GM08714 (cell line): ENCODE results near the gene RGS7.

Experiments used
- H3K4me3 ChIP-seq: fragments of 200-500 bp; sonication (Bioruptor generic); 2 replicates; pipeline ENCODE4 v1.5.1; 2014; ENCODE audit warnings: mild to moderate bottlenecking, low read length, inconsistent platforms
- ZNF274 ChIP-seq: IDR thresholded peaks from 2 replicates; pipeline ENCODE4 v1.6.1; 2012; ENCODE audit warnings: mild to moderate bottlenecking, low read depth, low read length

Gene RGS7

DNA sequence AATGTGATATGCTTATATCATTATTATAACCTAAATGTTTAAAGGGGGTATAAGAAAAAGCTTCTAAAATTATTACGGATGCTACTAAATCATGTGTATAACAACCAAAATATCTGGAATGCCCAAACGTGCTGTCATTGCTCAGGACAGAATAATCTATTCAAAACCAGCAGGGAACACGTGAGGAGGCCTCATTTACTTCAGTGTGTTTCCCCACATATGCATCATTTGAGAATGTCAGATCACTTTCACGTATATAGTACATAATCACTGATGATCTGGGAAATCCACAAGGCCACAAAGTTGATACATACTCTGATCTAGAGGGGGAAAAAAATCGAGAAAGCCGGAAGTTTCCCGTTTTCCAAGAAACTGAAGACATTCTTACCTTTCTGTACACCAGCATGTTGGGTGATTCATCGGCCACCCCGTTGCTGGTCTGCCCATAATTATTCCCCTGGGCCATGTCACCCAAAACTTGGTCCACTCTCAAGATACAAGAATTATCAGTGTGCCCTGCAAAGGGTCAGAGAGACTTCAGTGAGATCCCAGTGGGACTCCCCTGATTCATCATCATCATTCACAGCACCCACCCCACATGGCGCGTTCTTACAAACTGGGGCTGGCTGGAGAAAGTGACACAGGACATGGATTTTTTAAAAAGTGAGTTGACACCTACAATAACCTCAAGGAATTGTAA lies 1.5 kb downstream of the RGS7 start:
- no peak for TF ChIP-seq ZNF274
- H3K4me3 ChIP-seq, result no peak overlapping the region

DNA sequence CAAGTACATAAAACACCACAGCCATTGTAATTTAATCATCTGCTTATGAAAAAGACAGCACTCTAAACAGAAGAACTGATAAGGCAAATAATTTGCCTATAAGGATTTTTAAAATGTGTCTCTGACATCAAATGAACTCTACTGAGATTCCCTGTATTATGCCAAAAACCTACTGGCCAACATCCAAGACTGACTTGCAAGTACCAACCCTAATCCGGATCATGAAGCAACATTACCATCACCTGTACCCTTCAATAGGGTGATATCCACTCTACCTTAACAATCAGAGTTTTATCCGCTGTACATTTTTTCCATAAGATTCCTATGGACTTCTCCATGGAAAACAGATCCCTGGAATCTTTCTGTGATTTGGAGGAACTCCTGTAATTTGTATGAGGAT lies 4.6 kb downstream of the RGS7 start:
- no peak for TF ChIP-seq ZNF274
- H3K4me3 ChIP-seq, result no peak overlapping the region

DNA sequence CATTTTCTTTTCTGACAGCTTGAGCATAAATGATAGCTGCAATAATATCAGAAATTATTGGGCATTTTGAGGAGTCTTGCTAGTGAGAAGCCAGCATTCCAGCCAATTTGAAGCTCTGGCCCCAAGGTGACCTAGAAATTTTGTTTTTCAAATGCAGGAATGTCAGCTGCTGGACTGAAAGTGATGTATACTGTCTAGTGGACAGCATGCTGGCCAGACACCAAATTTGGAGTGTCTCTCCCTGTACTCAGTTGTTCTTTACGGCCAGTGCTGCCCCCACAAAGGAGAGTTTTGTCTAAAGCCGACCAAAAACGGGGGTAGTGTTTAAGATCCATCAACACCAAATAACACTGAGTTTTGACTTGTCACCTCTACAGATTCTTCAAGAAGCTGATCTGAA lies 5.2 kb downstream of the RGS7 start:
- no peak for TF ChIP-seq ZNF274
- no peak overlapping the region for H3K4me3 ChIP-seq

DNA sequence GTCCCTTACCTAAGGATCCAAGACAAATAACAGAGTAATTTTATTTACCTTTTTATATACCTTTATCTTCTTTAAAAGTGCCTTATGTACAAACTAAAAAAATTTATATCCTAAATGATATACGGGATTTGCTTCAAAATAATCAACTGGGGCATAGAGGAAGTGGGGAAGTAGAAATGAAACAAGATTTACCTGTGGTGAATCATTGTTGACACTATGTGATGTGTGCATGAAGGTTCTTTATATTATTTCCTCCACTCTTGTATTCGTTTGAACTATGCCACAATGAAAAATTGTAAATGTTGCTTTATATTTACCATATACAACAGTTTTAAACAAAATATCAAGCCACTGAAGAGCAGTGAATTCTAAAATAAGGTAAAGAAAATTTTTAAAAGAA lies 13.0 kb downstream of the RGS7 start:
- H3K4me3 ChIP-seq, result no peak overlapping the region
- TF ChIP-seq ZNF274, result no peak

DNA sequence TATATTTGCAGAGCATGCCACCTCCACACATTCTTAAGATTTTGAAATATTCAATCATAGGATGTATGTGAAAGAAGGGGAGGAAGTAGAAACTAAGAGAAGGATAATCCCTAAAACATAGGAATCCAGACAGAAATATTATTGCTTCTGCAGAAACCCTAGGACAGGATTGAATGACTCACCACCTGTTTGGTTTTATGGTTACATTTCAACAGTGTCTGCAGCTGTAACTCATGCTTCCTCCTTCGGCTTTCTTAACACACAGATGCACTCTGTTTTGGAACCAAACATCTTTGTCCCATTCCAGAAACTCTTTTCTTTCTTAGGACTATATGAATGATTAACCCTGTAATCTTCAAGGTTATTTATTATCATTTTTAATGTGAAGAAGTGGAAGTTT lies 20.7 kb downstream of the RGS7 start:
- no peak overlapping the region for H3K4me3 ChIP-seq
- TF ChIP-seq ZNF274, result no peak

DNA sequence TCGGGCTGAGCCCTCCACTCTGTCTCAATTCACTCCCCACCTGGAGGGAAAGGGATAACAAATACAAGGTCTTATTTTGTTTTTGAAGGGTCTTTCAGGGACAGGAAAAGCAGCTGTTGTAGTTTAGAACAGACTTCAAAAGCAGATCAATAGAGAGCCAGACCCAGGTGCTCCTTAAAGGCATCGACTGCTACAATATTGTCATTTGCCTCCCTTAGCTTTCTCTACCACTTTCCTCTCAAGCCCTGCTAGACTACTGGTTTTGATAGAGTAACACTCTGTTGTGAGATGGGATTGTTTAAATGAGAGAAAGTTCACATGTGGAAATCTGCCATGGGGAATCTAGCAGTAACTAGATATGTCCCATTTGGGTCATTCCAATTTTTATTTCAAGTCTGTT lies 24.0 kb downstream of the RGS7 start:
- no peak for TF ChIP-seq ZNF274
- no peak overlapping the region for H3K4me3 ChIP-seq

DNA sequence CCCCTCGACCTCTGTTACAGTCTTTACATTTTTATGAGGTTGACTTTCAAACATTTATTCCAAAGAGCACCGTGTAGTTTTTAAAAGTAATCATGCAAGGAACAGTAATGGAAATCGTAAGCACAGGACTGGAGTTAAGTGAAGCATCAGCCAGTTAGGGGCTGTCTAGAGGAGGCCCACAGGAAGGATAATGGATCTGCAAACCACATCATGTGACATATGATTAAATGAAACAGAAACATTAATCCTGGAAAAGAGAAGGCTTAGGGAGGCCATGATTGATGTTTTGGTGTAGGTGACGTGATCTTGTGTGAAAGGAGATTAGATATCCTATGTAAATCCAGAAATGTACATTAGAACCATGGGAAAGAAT lies 25.0 kb downstream of the RGS7 start:
- no peak for TF ChIP-seq ZNF274
- H3K4me3 ChIP-seq, result no peak overlapping the region

DNA sequence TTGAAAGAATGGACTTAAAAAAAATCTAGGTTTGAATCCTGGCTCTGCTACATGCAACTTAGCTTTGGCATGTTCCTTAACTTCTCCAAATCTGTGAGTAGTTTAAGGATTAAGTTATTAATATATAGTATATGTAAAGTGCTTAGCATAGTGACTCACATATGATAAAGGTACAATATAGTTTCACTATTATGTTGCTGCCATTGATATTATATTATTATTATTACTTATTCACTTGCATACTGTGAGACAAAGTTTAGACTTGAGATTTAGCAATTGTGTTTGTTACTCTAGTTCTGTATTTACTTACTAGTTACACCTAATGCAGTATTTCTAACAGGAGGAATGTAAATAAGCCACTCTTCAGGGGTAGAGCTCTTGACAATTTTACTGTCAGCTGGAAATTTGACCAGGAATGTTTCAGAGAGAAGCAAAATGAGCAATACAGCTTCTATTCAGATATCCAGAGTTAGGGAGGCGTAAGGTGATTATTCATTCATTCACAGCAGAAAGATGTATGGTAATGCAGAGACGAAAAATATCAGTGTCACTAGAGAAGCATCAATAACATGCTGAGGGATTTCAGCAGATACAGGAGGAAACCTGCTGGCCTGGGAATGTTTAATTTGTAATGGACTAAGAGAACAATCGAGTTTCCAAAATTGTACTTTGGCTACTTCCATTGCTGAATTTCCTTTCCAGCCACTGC lies 25.5 kb downstream of the RGS7 start:
- H3K4me3 ChIP-seq, result no peak overlapping the region
- TF ChIP-seq ZNF274, result no peak

DNA sequence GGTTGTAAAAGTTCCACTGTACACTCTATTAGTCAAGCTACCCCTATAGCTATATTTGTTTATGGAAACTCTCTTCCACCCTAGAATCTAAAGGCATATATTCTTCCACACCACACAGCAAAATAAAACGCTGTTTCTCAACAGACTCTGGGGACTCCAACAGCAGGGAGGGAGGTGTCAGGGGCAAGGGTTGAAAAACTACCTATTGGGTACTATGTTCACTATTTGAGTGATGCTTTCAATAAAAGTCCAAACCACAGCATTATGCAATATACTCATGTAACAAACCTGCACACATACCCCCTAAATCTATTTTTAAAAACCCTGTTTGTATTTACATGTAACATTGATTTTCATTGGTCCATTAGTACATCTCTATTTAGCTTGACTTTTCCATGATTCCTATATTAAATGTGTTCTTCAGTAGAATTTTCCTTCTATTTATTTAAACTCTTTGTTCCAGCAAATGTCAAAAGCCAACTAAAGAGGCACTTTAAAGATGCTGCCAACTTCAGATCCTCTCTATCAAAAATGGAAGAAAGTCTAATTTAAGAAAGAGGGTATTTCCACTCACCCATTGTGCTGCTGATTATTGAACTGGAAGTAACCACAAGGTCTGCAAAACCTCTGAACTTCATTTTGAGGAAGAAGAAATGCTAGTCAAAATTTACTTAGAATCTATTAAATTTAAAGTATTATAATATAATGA lies 26.2 kb downstream of the RGS7 start:
- TF ChIP-seq ZNF274, result no peak
- H3K4me3 ChIP-seq, result no peak overlapping the region

DNA sequence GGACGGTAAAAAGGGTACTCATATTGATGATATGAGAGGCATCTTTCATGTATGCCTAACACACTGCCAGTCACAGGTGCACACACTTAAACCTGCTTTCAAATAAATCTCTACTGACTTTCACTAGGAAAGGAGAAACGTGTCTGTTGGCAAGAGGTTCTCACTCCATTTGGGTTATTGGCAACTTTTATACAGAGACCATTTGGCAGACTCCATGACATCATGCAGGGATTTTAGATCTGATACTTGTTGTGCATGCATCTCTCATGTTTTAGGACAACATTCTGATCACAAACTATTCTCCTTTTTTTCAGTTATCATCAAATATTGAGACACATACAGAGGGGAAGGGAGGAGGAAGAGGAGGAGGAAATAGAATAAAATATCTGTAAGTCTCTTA lies 31.5 kb downstream of the RGS7 start:
- no peak overlapping the region for H3K4me3 ChIP-seq
- no peak for TF ChIP-seq ZNF274

DNA sequence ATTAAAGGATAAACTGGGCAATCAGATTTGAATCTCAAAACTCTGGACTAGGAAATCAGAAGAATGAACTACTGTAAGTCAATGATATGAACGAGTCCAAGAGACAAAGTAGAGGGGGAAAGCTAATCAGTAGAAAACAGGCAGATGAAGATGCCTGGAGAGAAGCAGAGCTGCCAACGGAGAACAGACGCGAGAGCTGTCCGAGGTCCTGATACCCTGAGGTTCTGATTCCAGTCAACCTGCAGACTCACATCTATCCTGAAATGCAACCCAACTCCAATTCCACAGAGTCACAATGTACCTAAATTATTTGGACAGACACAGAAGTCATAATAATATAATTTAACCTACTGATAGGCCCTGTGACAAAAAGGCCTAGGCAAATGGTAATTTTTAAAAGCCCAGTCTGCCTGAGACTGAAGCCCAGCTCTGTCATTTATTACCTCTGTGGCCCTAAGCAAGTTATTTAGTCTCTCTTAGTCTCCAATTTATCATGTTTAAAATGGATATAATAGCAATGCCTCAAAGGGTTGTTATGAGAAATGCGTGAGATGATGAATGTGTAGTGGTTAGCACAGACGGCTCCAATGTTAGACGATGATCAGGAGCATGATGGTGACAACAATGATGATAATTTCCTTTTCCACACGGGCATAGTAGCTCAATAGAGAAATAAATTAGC lies 33.4 kb downstream of the RGS7 start:
- TF ChIP-seq ZNF274, result no peak
- no peak overlapping the region for H3K4me3 ChIP-seq

DNA sequence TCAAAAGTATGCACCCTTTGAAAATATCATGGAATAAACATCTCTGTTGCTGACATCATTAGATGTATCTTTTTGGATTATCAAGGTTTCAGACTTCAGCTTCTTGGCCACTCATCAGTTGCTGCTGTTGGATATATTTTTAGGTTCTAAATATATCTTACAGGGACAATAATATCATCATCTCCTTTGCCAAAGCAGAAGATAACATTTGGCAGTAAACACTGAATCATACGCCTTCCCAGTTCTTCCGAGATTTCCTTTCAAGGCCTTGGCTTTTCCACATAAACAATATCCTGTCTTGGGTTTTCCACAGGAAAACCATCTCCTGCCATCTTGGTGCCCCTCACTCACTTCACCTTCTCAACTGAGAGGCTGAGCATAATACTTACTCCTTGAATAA lies 39.3 kb downstream of the RGS7 start:
- no peak overlapping the region for H3K4me3 ChIP-seq
- no peak for TF ChIP-seq ZNF274

DNA sequence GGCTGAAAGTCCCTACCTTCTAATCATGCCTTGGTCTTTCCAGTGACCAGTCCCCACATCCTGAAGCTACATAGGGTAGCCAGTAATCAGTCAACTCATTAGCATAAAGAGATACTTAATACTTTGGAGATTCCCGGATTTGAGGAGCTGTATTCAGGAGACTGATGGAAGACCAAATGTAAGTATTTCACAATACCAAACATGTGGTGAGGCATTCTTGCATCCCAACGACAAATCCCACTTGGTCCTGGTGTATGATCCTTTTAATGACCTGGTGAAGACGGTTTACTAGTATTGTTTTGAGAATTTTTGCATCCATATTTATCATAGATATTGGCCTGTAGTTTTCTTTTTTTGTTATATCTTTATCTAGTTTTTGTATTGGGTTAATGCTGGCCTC lies 40.6 kb downstream of the RGS7 start:
- no peak overlapping the region for H3K4me3 ChIP-seq
- TF ChIP-seq ZNF274, result no peak

DNA sequence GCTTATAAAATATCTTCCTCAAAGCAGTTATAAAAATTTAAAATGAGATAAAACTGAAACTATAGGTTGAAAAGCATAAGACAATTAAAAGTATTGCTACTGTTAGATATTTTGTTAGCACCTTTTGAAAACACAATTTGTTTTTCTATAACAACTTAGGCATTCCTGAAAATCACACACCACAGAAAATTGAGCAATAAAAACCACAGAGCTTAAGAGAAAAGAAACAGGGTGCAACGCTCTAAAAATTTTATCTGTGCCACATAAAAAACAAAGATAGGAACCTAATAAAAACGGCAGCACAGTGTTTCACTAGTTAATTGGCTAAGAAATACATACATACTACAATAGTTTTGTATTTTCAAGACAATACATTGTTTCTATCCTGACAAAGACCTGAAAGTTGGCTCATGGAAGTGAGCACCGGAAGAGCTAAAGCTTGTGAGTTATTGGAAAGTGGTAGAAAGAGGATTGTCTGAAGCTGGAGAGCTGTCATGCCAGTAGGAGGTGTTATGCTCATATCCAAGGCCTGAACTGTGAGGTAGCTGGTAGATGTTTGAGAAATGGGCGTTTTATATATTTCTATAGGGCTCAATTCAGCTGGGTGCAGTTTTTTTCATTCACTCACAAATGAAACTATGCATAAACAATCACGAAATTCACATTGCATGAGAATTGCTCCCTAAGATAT lies 45.8 kb downstream of the RGS7 start:
- H3K4me3 ChIP-seq, result no peak overlapping the region
- no peak for TF ChIP-seq ZNF274
